ENCODE results near the gene FRS3.

FRS3 gene

DNA sequence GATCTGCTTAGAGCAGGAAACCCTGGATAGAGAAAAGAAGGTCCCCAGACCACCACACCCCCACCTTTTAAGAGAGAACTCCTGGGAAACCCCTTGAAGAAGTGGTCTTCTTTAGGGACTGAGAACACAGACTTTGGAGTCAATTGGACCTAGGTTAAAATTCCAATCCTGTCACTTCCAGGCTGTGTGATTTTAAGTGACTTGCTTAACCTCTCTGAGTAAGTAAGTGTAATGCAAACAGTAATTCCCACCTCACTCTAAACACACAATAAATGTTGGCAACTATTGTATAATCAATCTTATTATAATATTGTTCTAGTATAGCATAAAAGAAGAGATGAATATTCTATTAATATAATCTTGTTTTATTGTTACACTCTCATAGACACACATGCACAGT lies 47.6 kb downstream of the FRS3 start:
- Histone ChIP-seq H3K4me1 (ENCODE audit: control insufficient read depth, insufficient read depth, low read length) (0 out of 2 replicates have a peak, but pooled peaks cover 3% of the 10 kb centered on the region), H3K27ac (ENCODE audit: extremely low read depth, low read depth, low read length) (no peak overlapping the region), H3K36me3 (ENCODE audit: control insufficient read depth in 2 of 2, insufficient read depth in 1 of 2, low read length in 2 of 2) (no peaks in the 10 kb centered on the region), H3K9me3 (ENCODE audit: control insufficient read depth, insufficient read depth, low read depth, low read length) (no peaks in the 10 kb centered on the region), H3K4me3 (ENCODE audit: low read depth, low read length) (no peak overlapping the region)
- ChIA-PET POLR2A (interaction anchor here (0.6 to 1.2 kb wide), 2 partner anchors 27 to 38 kb away, joined by 3 read pairs; no protein-coding TSS in a partner anchor), CTCF (interaction anchor here (2.6 to 6.7 kb wide), 2 partner anchors 27 to 44 kb away, joined by 7 to 51 read pairs; no protein-coding TSS in a partner anchor)
- TF ChIP-seq ZEB2 (tag by site-specific recombination; IDR thresholded peaks at IDR 0.05) (no peak), ZNF768 (tag by site-specific recombination; IDR thresholded peaks at IDR 0.05) (peak; percentile 90)

DNA sequence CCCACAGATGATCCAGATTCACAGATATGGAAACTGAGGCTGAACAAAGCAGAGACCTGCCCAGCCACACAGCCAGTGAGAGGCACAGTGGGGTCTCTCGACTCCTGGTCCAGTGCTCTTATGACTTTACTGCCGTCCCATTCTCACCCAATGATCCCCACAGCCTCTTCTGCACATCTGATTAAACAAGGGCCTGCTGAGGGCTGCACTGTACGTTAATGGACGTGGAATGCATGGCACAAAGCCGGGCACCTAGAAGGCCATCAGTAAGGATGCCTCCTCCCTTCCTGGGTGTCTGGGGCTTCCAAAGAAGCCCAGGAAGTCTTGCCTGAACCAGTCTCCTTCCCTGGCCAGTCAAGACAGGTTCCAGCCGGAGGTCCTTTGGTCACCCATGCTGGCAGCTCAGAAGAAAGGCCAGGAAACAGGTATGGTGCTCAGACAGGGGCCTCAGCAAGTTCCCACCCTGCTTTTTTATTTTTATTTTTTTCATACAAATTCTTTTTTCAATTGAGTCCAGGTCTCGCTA lies 48.1 kb downstream of the FRS3 start:
- Histone ChIP-seq H3K36me3 (ENCODE audit: control insufficient read depth in 2 of 2, insufficient read depth in 1 of 2, low read length in 2 of 2) (no peaks in the 10 kb centered on the region), H3K4me3 (ENCODE audit: low read depth, low read length) (no peak overlapping the region), H3K4me1 (ENCODE audit: control insufficient read depth, insufficient read depth, low read length) (0 out of 2 replicates have a peak, but pooled peaks cover 3% of the 10 kb centered on the region), H3K27ac (ENCODE audit: extremely low read depth, low read depth, low read length) (no peak overlapping the region), H3K9me3 (ENCODE audit: control insufficient read depth, insufficient read depth, low read depth, low read length) (no peaks in the 10 kb centered on the region)
- ChIA-PET POLR2A (interaction anchor here (0.6 kb wide), 1 partner anchor 39 kb away, joined by 3 read pairs; no protein-coding TSS in a partner anchor), CTCF (interaction anchor here (2.6 kb wide), 1 partner anchor 27 kb away, joined by 7 read pairs; no protein-coding TSS in a partner anchor)
- TF ChIP-seq, protein P1, sequence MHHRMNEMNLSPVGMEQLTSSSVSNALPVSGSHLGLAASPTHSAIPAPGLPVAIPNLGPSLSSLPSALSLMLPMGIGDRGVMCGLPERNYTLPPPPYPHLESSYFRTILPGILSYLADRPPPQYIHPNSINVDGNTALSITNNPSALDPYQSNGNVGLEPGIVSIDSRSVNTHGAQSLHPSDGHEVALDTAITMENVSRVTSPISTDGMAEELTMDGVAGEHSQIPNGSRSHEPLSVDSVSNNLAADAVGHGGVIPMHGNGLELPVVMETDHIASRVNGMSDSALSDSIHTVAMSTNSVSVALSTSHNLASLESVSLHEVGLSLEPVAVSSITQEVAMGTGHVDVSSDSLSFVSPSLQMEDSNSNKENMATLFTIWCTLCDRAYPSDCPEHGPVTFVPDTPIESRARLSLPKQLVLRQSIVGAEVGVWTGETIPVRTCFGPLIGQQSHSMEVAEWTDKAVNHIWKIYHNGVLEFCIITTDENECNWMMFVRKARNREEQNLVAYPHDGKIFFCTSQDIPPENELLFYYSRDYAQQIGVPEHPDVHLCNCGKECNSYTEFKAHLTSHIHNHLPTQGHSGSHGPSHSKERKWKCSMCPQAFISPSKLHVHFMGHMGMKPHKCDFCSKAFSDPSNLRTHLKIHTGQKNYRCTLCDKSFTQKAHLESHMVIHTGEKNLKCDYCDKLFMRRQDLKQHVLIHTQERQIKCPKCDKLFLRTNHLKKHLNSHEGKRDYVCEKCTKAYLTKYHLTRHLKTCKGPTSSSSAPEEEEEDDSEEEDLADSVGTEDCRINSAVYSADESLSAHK (tag by site-specific recombination; IDR thresholded peaks at IDR 0.05): no peak
- TF ChIP-seq ZNF423 (tag by site-specific recombination; IDR thresholded peaks at IDR 0.05) (no peak), GLIS2 (tag by site-specific recombination; IDR thresholded peaks at IDR 0.05) (no peak), YY2 (tag by site-specific recombination; IDR thresholded peaks at IDR 0.05) (no peak), ZNF600 (tag by site-specific recombination; IDR thresholded peaks at IDR 0.05) (no peak), ZNF155 (tag by site-specific recombination; IDR thresholded peaks at IDR 0.05) (no peak), SP7 (tag by site-specific recombination; IDR thresholded peaks at IDR 0.05) (no peak), ZNF701 (tag by site-specific recombination; IDR thresholded peaks at IDR 0.05) (no peak), ZFP41 (tag by site-specific recombination; IDR thresholded peaks at IDR 0.05; ENCODE audit: borderline replicate concordance) (no peak), ZNF585B (tag by site-specific recombination; IDR thresholded peaks at IDR 0.05) (no peak), ZNF548 (tag by site-specific recombination; IDR thresholded peaks at IDR 0.05) (no peak), ZNF132 (tag by site-specific recombination; IDR thresholded peaks at IDR 0.05; ENCODE audit: borderline replicate concordance) (no peak), ZFP69B (tag by site-specific recombination; IDR thresholded peaks at IDR 0.05) (no peak), GLI4 (tag by site-specific recombination; IDR thresholded peaks at IDR 0.05) (no peak), ZBTB17 (tag by site-specific recombination; IDR thresholded peaks at IDR 0.05) (no peak)
- TF ChIP-seq, protein P2, sequence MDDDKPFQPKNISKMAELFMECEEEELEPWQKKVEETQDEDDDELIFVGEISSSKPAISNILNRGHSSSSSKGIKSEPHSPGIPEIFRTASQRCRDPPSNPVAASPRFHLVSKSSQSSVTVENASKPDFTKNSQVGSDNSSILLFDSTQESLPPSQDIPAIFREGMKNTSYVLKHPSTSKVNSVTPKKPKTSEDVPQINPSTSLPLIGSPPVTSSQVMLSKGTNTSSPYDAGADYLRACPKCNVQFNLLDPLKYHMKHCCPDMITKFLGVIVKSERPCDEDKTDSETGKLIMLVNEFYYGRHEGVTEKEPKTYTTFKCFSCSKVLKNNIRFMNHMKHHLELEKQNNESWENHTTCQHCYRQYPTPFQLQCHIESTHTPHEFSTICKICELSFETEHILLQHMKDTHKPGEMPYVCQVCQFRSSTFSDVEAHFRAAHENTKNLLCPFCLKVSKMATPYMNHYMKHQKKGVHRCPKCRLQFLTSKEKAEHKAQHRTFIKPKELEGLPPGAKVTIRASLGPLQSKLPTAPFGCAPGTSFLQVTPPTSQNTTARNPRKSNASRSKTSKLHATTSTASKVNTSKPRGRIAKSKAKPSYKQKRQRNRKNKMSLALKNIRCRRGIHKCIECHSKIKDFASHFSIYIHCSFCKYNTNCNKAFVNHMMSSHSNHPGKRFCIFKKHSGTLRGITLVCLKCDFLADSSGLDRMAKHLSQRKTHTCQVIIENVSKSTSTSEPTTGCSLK (tag by site-specific recombination; IDR thresholded peaks at IDR 0.05): no peak
- TF ChIP-seq, protein P3, sequence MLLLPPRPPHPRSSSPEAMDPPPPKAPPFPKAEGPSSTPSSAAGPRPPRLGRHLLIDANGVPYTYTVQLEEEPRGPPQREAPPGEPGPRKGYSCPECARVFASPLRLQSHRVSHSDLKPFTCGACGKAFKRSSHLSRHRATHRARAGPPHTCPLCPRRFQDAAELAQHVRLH (tag by site-specific recombination; IDR thresholded peaks at IDR 0.05): no peak
- TF ChIP-seq, protein P4, sequence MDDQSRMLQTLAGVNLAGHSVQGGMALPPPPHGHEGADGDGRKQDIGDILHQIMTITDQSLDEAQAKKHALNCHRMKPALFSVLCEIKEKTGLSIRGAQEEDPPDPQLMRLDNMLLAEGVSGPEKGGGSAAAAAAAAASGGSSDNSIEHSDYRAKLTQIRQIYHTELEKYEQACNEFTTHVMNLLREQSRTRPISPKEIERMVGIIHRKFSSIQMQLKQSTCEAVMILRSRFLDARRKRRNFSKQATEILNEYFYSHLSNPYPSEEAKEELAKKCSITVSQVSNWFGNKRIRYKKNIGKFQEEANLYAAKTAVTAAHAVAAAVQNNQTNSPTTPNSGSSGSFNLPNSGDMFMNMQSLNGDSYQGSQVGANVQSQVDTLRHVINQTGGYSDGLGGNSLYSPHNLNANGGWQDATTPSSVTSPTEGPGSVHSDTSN (CRISPR knock-in tag; IDR thresholded peaks at IDR 0.05): no peak
- TF ChIP-seq, protein P5, sequence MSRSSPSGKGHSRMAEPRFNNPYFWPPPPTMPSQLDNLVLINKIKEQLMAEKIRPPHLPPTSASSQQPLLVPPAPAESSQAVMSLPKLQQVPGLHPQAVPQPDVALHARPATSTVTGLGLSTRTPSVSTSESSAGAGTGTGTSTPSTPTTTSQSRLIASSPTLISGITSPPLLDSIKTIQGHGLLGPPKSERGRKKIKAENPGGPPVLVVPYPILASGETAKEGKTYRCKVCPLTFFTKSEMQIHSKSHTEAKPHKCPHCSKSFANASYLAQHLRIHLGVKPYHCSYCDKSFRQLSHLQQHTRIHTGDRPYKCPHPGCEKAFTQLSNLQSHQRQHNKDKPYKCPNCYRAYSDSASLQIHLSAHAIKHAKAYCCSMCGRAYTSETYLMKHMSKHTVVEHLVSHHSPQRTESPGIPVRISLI (tag by site-specific recombination; IDR thresholded peaks at IDR 0.05): no peak
